Motor neuron (in vitro differentiated cells): ENCODE measurements around the gene GAGE1. TPM values are rescaled to one million over a fixed set of nuclear protein-coding genes. Genes with fewer than 3 reads are reported as not detected.
"Not testable (repeated sequence)": the region's sequence is repeated elsewhere in the genome, so short reads cannot be mapped to it uniquely, and the experiment has no call there.

Experiments used
- ATAC-seq, 8 experiments: fragments of 200-7000 bp; cut with Tn5 transposase; replicated peaks in 6 of 8; 2 replicates each; pipeline ENCODE4 v1.8.0; 2021; ENCODE audit warnings: mild to moderate bottlenecking in 8 of 8, moderate library complexity in 8 of 8
- H3K27ac ChIP-seq, 2 donors: fragments of 250-450 bp; sonication (Bioruptor Pico); 2 replicates each; pipeline ENCODE4 v1.9.0; 2021; ENCODE audit warnings: antibody characterized with exemption in 2 of 2, mild to moderate bottlenecking in 2 of 2, moderate library complexity in 1 of 2
- H3K4me1 ChIP-seq, 2 donors: fragments of 250-450 bp; sonication (Bioruptor Pico); replicated peaks in 1 of 2; 2 replicates each; pipeline ENCODE4 v1.6.1; 2021; ENCODE audit warnings: antibody characterized with exemption in 2 of 2, mild to moderate bottlenecking in 2 of 2, moderate library complexity in 1 of 2
- H3K4me3 ChIP-seq, 5 donors: fragments of 250-450 bp; sonication (Bioruptor Pico); 2 replicates each; pipeline ENCODE4 v1.9.0; 2021; ENCODE audit warnings: antibody characterized with exemption in 5 of 5, mild to moderate bottlenecking in 5 of 5, moderate library complexity in 4 of 5
- WGBS, 10 experiments: fragments of 450-650 bp; shearing (Covaris generic); methylation state at CpG; one replicate each; pipeline ENCODE4 v1.0.0; 2022; 5-methylcytosine and 5-hydroxymethylcytosine counted together
- in situ Hi-C, 9 experiments: fragments of 400-800 bp; cut with MboI; loops; one replicate each; pipeline ENCODE4 v1.15.0; 2021; ENCODE audit warnings: low sequenced_read_pairs in 9 of 9, low pct_unique_long_range_greater_than_20kb in 2 of 9; ENCODE audit not compliant: unreplicated experiment in 9 of 9
- total RNA-seq, 8 experiments: library from RNA; unstranded; fragments of 300-600 nt; gene quantifications; 2 replicates each; pipeline versions ENCODE4 v1.2.3 to v1.2.4, GENCODE V29; 2022

Gene GAGE1, protein sequence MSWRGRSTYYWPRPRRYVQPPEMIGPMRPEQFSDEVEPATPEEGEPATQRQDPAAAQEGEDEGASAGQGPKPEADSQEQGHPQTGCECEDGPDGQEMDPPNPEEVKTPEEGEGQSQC
- total RNA-seq, result under 1 TPM in 1 of 8 experiments, not detected in 7; 0.24 TPM

- no CpG with 5 or more reads among the region's 16 CpGs for WGBS, 10 experiments
- in situ Hi-C loops, result not testable (repeated sequence)
Observed at GRCh38 chrX:49598720-49599119, at the start of gene GAGE1. Gene GAGE1, plus strand, starts transcription at chrX:49599020. Its CDS starts 1,155 bp downstream, at chrX:49600175.

DNA sequence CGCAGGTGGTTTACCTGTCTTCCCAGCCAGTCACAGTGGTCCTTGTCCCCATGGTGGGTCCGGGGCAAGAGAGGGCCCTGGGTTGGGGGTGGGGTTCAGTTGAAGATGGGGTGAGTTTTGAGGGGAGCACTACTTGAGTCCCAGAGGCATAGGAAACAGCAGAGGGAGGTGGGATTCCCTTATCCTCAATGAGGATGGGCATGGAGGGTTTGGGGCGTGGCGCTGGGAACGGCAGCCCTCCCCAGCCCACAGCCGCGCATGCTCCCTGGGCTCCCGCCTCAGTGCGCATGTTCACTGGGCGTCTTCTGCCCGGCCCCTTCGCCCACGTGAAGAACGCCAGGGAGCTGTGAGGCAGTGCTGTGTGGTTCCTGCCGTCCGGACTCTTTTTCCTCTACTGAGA is 47.8 kb upstream of the GAGE1 start, which contains the start of gene GAGE12E:
TSS of gene GAGE12E (plus strand) at position 301 of the 400 bp plus-strand sequence. CDS start 1,155 bp downstream, outside the sequence.
- ATAC-seq, H3K4me3 ChIP-seq, H3K27ac ChIP-seq, in situ Hi-C loops, H3K4me1 ChIP-seq: not testable (repeated sequence)
- WGBS, 10 experiments, result no CpG with 5 or more reads among the region's 16 CpGs

More at GRCh38 chrX:49598720-49599119, at the start of gene GAGE1:
- not testable (repeated sequence) for H3K4me1 ChIP-seq, ATAC-seq, H3K27ac ChIP-seq, H3K4me3 ChIP-seq

GRCh38 chrX:49560542-49560941 is 38.3 kb upstream of the GAGE1 start, which contains the start of gene GAGE12F:
Gene GAGE12F, plus strand, starts transcription at chrX:49560842. Its CDS starts 1,155 bp downstream, at chrX:49561997.
- WGBS, 10 experiments, result no CpG with 5 or more reads among the region's 16 CpGs
- in situ Hi-C loops, result not testable (repeated sequence)

DNA sequence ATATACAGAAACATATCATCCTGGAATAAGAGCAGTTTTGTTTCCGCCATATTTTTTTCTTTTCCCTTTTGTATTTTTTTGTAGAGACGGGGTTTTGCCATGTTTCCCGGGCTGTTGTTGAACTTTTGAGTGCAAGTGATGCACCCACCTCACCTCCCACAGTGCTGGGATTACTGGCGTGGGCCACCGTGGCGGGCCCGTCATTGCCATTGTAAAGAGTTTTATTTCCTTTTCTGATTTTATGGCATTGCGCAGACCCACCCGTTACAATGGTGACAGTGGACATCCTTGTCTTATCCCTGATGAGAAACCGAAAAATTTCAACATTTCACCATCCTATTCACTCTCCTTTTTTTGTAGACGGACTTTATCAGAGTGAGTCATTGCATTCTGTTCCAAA is 30.1 kb upstream of the GAGE1 start:
- WGBS, 10 experiments, result no CpG with 5 or more reads among the region's 11 CpGs
- H3K27ac ChIP-seq, H3K4me3 ChIP-seq, H3K4me1 ChIP-seq, ATAC-seq, in situ Hi-C loops: not testable (repeated sequence)

More at GRCh38 chrX:49560542-49560941, 38.3 kb upstream of the GAGE1 start, which contains the start of gene GAGE12F:
- ATAC-seq, H3K4me3 ChIP-seq, H3K27ac ChIP-seq, H3K4me1 ChIP-seq: not testable (repeated sequence)

- in situ Hi-C loops, H3K27ac ChIP-seq, ATAC-seq, H3K4me3 ChIP-seq, H3K4me1 ChIP-seq: not testable (repeated sequence)
- WGBS, 10 experiments, result no CpG with 5 or more reads among the region's 13 CpGs
Observed at GRCh38 chrX:49569152-49569551, 29.7 kb upstream of the GAGE1 start.

DNA sequence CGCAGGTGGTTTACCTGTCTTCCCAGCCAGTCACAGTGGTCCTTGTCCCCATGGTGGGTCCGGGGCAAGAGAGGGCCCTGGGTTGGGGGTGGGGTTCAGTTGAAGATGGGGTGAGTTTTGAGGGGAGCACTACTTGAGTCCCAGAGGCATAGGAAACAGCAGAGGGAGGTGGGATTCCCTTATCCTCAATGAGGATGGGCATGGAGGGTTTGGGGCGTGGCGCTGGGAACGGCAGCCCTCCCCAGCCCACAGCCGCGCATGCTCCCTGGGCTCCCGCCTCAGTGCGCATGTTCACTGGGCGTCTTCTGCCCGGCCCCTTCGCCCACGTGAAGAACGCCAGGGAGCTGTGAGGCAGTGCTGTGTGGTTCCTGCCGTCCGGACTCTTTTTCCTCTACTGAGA is 28.7 kb upstream of the GAGE1 start, which contains the start of gene GAGE12G:
TSS of gene GAGE12G (plus strand) at position 301 of the 400 bp plus-strand sequence. CDS start 1,155 bp downstream, outside the sequence.
- ATAC-seq, H3K27ac ChIP-seq, H3K4me1 ChIP-seq, H3K4me3 ChIP-seq, in situ Hi-C loops: not testable (repeated sequence)
- no CpG with 5 or more reads among the region's 16 CpGs for WGBS, 10 experiments

DNA sequence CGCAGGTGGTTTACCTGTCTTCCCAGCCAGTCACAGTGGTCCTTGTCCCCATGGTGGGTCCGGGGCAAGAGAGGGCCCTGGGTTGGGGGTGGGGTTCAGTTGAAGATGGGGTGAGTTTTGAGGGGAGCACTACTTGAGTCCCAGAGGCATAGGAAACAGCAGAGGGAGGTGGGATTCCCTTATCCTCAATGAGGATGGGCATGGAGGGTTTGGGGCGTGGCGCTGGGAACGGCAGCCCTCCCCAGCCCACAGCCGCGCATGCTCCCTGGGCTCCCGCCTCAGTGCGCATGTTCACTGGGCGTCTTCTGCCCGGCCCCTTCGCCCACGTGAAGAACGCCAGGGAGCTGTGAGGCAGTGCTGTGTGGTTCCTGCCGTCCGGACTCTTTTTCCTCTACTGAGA is 19.2 kb upstream of the GAGE1 start, which contains the start of gene GAGE12H:
TSS of gene GAGE12H (plus strand) at position 301 of the 400 bp plus-strand sequence. CDS start 1,155 bp downstream, outside the sequence.
- H3K27ac ChIP-seq, H3K4me1 ChIP-seq, ATAC-seq, in situ Hi-C loops, H3K4me3 ChIP-seq: not testable (repeated sequence)
- WGBS, 10 experiments, result no CpG with 5 or more reads among the region's 16 CpGs

GRCh38 chrX:49589196-49589595 is 9.6 kb upstream of the GAGE1 start, which contains the start of gene GAGE2A:
Gene GAGE2A, plus strand, starts transcription at chrX:49589496. Its CDS starts 1,155 bp downstream, at chrX:49590651.
- H3K27ac ChIP-seq, H3K4me1 ChIP-seq, ATAC-seq, in situ Hi-C loops, H3K4me3 ChIP-seq: not testable (repeated sequence)
- WGBS, 10 experiments, result no CpG with 5 or more reads among the region's 16 CpGs

DNA sequence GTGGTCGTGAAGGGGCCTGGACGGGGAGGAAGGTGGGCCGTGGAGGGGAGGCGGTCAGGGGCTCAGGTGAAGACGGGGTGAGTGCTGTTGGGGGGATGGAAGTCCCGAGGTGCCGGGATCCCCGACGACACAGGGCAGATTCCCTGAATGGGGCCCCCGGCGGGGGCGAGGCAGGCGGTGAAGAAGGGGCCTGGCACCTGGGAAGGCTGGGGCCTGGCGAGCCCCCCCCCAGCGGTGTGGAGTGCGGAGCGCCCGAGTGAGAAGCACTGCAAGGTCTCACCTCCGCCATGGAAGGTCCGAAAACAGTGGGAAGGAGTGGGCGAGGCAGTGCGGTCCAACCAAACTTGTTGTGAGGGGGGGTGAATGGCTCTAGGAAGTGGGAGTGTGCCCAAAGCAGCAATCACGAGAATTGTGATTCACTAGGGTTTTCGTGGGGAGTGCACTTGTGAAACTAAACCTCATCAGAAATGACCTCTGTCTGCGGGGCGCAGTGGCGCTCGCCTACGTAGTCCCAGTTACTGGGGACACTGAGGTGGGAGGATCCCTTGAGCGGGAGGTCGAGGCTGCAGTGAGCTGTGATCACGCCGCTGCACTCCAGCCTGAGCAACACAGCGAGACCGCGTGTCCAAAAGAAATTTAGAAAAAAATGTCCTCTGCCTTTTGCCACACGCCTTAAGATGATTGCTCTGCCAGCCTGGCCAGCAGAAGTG is 8.9 kb upstream of the GAGE1 start:
- H3K4me3 ChIP-seq, result not testable (repeated sequence)

DNA sequence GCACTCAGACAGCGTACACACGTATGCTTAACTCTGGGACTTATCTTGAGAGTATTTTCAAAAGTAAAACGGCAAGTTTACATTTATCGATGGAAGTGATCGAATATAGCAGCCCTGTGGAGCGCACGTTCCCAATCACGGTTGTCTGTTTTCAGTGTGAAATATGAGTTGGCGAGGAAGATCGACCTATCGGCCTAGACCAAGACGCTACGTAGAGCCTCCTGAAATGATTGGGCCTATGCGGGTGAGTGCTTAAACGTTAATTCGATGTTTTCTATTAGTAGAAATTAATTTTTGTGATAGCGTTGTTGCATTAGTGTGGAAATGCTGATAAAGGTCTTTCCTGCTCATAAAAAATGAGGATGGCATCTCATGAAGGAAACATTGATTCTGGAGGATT is 8.3 kb upstream of the GAGE1 start:
- H3K27ac ChIP-seq, ATAC-seq, H3K4me3 ChIP-seq, H3K4me1 ChIP-seq, in situ Hi-C loops: not testable (repeated sequence)
- 91 to 100% methylated on average over 1 to 7 of the region's 17 CpGs; no CpG with 5 or more reads in 8 of the 10 experiments for WGBS, 10 experiments

More for the DNA sequence above, 8.9 kb upstream of the GAGE1 start:
- in situ Hi-C loops, ATAC-seq, H3K27ac ChIP-seq, H3K4me1 ChIP-seq: not testable (repeated sequence)
- WGBS, 10 experiments, result no CpG with 5 or more reads among the region's 37 CpGs

- no peak for ATAC-seq
- no peak overlapping the region for H3K4me3 ChIP-seq
- WGBS, 10 experiments, result 7 to 80% (median 51%) methylated on average over 1 to 7 of the region's 7 CpGs; no CpG with 5 or more reads in 7 of the 10 experiments
- no peaks in the 10 kb centered on the region for H3K4me1 ChIP-seq
- in situ Hi-C loops, result no loop called here
- no peak overlapping the region for H3K27ac ChIP-seq
Observed at GRCh38 chrX:49610718-49611310, 12.0 kb downstream of the GAGE1 start.

DNA sequence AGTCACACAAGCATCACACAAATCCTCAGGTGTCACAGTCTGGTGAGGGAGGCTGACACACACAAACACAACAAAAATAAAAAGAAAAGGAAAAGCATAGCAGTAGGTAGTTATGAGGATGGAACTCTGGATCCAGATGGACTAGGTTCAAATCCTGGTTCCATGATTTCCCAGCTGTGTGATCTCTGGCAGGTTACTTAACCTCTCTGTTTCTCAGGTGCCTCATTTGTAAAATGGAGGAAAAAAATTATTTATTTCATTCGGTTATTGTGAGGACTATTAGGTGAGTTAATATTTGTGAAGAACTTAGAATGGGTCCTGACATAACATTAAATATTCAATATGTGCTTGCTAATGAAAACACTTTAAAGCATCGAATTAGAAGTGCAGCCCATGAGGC is 19.8 kb downstream of the GAGE1 start:
- in situ Hi-C loops, result no loop called here
- Histone ChIP-seq H3K27ac (no peak overlapping the region), H3K4me1 (no peaks in the 10 kb centered on the region), H3K4me3 (no peak overlapping the region)
- no peak for ATAC-seq
- 0 to 80% (median 46%) methylated on average over 1 to 2 of the region's 2 CpGs; no CpG with 5 or more reads in 5 of the 10 experiments for WGBS, 10 experiments
